ENCODE results near the gene ZCCHC17.
A peak's percentile ranks its signal among the peaks of the same experiment; 100 is the strongest.

Gene ZCCHC17

DNA sequence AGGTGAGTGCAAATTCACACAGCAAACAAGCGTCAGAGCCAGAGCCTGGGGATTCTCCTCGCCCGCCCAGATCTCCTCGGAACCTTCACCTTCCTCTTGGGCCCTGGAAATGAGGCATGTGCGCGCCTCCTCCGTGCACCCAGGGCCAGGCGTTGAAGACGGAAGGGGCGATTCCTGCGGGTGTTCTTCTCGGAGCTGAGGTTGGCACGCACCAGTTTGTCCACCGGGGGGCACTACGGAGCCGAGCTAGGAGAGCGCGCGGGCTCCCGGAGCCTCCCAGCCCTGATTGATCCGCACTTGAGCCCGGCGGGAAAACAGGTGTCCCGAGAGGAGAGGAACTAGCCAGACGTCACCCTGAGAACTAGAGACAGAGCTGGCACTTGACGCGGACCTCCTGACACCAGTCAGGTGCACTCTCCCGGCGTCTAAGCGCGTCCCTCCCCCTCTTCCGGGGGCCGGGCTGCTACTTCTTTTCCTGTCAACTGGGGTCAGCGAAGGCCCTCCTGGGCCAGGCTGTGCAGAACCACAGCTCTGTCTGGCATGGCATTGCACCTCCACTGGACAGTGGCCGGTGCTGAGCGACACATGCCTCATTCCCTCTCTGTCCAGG, 97.9 kb downstream of the ZCCHC17 start:
- DNase-seq (ENCODE audit: low read depth in 3 of 3): peak; percentile 62 to 83 (median 65)

- no peak for DNase-seq (ENCODE audit: low read depth in 3 of 3)
Observed at GRCh38 chr1:31396633-31397351, 100.0 kb downstream of the ZCCHC17 start.

- DNase-seq (ENCODE audit: low read depth in 3 of 3): no peak
Observed at GRCh38 chr1:31397360-31398095, 100.7 kb downstream of the ZCCHC17 start.

DNA sequence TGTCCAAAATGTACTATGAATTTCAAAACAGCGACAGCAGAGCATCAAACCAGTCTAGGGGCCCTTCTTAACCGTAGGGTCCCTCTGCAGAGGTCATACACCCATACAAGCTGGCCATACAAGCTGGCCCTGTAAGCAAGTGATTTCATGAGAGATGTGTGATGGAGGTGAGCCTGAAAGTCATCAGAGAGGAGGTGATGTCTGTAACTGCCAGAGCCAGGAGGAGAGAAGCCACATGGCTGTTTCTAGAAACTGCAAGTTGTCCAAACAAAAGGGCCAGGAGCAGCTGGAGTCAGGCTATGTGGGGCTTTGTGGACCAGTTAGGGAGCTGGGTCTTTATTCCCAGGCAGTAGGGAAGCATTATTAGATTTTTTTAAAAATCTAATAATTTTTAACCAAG, 101.4 kb downstream of the ZCCHC17 start:
- no peak for DNase-seq (ENCODE audit: low read depth in 3 of 3)

GRCh38 chr1:31399976-31400375, 103.1 kb downstream of the ZCCHC17 start:
- no peak for DNase-seq (ENCODE audit: low read depth in 3 of 3)

DNA sequence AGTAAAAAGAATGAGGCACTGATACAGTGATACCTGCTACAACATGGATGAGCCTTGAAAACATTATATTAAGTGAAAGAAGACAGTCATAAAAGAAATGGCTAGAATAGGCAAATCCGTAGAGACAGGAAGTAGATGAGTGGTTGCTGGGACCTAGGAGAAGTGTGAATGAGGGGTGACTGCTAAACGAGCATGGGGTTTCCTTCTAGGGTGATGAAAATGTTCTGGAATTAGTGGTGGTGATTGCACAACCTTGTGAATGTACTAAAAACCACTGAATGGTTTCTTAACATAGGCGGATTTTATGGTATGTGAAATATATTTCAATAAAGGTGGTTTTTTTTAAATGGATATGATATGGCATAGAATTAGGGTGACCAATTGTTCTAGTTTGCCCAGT, 103.6 kb downstream of the ZCCHC17 start:
- no peak for DNase-seq (ENCODE audit: low read depth in 3 of 3)

- DNase-seq (ENCODE audit: low read depth in 3 of 3): no peak
Observed at GRCh38 chr1:31401241-31401640, 104.4 kb downstream of the ZCCHC17 start.

DNA sequence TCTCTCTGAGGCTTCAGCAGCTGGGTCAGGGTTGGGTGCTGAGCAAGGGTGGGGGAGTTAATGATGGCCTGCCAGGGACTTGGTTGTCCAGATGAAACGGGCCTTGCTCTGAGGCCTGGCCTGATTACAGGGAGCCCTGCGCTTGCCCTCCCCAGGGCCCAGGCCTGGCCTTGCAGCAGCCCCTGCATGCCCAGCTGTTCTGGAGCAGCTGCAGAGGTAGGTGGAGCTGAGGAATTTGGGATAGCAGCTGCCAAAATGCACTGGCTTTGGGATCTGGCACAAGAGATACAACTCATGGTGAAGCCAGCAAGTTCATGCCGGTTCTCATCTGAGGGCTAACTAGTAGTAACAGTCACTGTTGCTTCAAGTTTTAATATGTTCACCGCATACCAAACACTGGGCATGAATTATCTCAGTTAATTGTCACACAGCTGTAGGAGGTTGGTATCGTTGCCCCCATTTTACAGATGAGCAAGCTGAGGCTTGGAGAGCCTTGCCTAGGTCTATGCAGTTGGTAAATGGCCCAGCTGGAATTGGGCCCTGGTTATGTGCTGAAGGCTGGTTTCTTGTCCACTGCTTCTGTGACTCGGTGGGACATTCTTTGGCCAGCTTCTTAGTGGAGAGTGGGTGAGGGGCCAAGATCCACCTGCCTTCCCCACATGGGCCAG, 108.9 kb downstream of the ZCCHC17 start:
- DNase-seq (ENCODE audit: low read depth in 3 of 3): no peak

DNA sequence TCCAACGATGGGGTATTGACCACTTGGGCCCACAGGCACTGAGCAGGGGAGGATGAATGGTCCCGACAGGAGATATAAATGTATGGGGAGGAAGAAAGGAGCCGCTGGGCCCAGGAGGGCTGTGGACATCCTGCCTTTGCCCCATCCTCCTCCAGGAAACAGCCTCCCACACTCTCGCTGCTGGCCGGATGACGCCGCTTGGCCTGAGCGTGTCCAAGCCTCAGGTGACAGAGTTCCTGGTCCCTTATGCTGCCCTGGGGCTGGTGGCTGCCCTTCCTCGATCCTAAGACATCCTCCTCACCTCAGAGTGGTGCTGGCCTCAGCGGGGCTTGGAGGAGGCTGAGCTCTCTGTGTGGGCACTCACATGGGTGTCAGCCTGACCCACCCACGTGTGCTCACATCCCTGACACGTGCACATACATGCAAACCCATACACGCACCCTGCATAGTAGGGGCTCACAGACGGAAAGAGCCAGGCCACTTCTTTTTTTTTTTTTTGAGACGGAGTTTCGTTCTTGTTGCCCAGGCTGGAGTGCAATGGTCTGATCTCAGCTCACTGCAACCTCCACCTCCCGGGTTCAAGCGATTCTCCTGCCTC, 110.3 kb downstream of the ZCCHC17 start:
- no peak for DNase-seq (ENCODE audit: low read depth in 3 of 3)

DNA sequence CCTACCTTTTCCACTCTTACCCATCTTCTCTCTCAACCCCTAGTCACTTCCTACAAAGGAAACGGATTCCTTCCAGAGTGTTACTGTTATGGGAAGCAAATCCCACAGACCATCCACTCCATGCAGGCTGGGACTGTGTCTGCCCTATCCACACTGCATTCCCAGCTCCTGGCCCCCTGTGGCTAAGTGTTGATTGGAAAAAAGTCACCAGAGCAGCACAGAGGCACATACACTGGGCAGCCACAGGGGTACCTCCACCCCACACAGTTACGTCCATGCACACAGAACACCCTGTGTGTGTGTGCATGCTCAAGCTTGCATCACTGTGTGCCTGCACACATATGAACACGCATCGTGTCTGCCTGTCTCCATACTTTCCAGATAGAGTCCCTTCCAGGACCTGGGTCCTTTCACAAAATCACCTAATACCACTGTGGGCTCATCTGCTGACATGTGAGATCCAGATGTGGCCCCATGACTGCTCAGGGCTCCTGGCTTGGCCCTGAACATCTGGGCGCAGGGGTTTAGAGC, 112.0 kb downstream of the ZCCHC17 start:
- DNase-seq (ENCODE audit: low read depth in 3 of 3): no peak

GRCh38 chr1:31409946-31410858, 113.4 kb downstream of the ZCCHC17 start:
- no peak for DNase-seq (ENCODE audit: low read depth in 3 of 3)

GRCh38 chr1:31410871-31411270, 114.0 kb downstream of the ZCCHC17 start:
- no peak for DNase-seq (ENCODE audit: low read depth in 3 of 3)

- DNase-seq (ENCODE audit: low read depth in 3 of 3): no peak
Observed at GRCh38 chr1:31412205-31412604, 115.4 kb downstream of the ZCCHC17 start.

GRCh38 chr1:31412732-31413404, 116.0 kb downstream of the ZCCHC17 start, which contains the start of gene SERINC2:
Gene SERINC2, plus strand, starts transcription at chr1:31413213. Its CDS starts 53 bp downstream, at chr1:31413266.
- peak in 1 of 3 experiments; percentile 11 for DNase-seq (ENCODE audit: low read depth in 3 of 3)

- no peak for DNase-seq (ENCODE audit: low read depth in 3 of 3)
Observed at GRCh38 chr1:31413405-31414001, 116.7 kb downstream of the ZCCHC17 start.

Data from stimulated activated CD4-positive, alpha-beta T cell treated with anti-CD3 and anti-CD28 coated beads, TNF-alpha, amount 100 ng/mL, for 24 hours (primary cell).